Measurements from ENCODE around the gene TRAPPC11.

- TF ChIP-seq POLR2A (IDR thresholded peaks at IDR 0.05; ENCODE audit: low read length) (no peak), GATA1 (IDR thresholded peaks at IDR 0.05; ENCODE audit: low read depth, low read length) (no peak)
Measured at GRCh38 chr4:183610613-183611012, 48.5 kb upstream of the TRAPPC11 start.
